HepG2 (cell line): ENCODE data around the gene RNPEPL1. TPM values are rescaled to one million over a fixed set of nuclear protein-coding genes. Genes with fewer than 3 reads are reported as not detected.

Experiments used
- ESRRA ChIP-seq: sonication (generic); formaldehyde crosslinking; IDR thresholded peaks from 2 replicates; pipeline ENCODE4 v1.5.1; 2020; ENCODE audit warnings: mild to moderate bottlenecking, low read depth, missing genetic modification reagents
- FOXJ3 ChIP-seq: sonication (generic); formaldehyde crosslinking; IDR thresholded peaks from 2 replicates; pipeline ENCODE4 v1.4.0; 2020; ENCODE audit warnings: missing genetic modification reagents, mild to moderate bottlenecking, borderline replicate concordance
- HNF4G ChIP-seq, 2 experiments: sonication (generic) in 1 of 2; formaldehyde crosslinking in 1 of 2; IDR thresholded peaks; 2 replicates each; pipeline versions ENCODE4 v1.4.0 to v1.6.1; 2011 to 2020; ENCODE audit warnings: borderline replicate concordance in 2 of 2, low read depth in 2 of 2, mild to moderate bottlenecking in 2 of 2, low read length in 1 of 2, missing genetic modification reagents in 1 of 2, moderate library complexity in 1 of 2
- JUND ChIP-seq: sonication (generic); formaldehyde crosslinking; IDR thresholded peaks from 2 replicates; pipeline ENCODE4 v1.8.0; 2022; ENCODE audit warnings: mild to moderate bottlenecking, missing genetic modification reagents
- KDM3A ChIP-seq: IDR thresholded peaks from 2 replicates; pipeline ENCODE4 v1.6.1; 2018; ENCODE audit warnings: low read depth, missing compliant biosample characterization
- MEIS2 ChIP-seq: sonication (generic); formaldehyde crosslinking; IDR thresholded peaks from 2 replicates; pipeline ENCODE4 v1.9.0; 2021; ENCODE audit warnings: mild to moderate bottlenecking, missing genetic modification reagents
- NFIB ChIP-seq: sonication (generic); formaldehyde crosslinking; IDR thresholded peaks from 2 replicates; pipeline ENCODE4 v1.9.0; 2021; ENCODE audit warnings: missing genetic modification reagents, mild to moderate bottlenecking, borderline replicate concordance
- PHF5A ChIP-seq: IDR thresholded peaks from one replicate; pipeline ENCODE4 v1.6.1; 2018; ENCODE audit warnings: low read depth, missing genetic modification reagents; ENCODE audit not compliant: unreplicated experiment
- TAF1 ChIP-seq: sonication (generic); formaldehyde crosslinking; IDR thresholded peaks from 2 replicates; pipeline ENCODE4 v1.4.0; 2020; ENCODE audit warnings: missing genetic modification reagents
- TEAD2 ChIP-seq: sonication (generic); formaldehyde crosslinking; IDR thresholded peaks from 2 replicates; pipeline ENCODE4 v1.9.0; 2021; ENCODE audit warnings: missing genetic modification reagents
- TGIF2 ChIP-seq: IDR thresholded peaks from 2 replicates; pipeline ENCODE4 v1.6.1; 2016; ENCODE audit warnings: control low read depth, missing compliant biosample characterization
- TOPORS ChIP-seq: sonication (generic); formaldehyde crosslinking; IDR thresholded peaks from 2 replicates; pipeline ENCODE4 v1.8.0; 2023; ENCODE audit warnings: mild to moderate bottlenecking, missing genetic modification reagents
- TP53 ChIP-seq: sonication (generic); formaldehyde crosslinking; conservative IDR thresholded peaks from 2 replicates; pipeline ENCODE4 v1.4.0; 2020; ENCODE audit warnings: missing genetic modification reagents
- ZFP1 ChIP-seq: IDR thresholded peaks from 2 replicates; pipeline ENCODE4 v1.6.1; 2016
- ZKSCAN8 ChIP-seq: IDR thresholded peaks from 2 replicates; pipeline ENCODE4 v1.6.1; 2016; ENCODE audit warnings: borderline replicate concordance, missing genetic modification reagents, missing compliant biosample characterization
- ZNF124 ChIP-seq: sonication (generic); formaldehyde crosslinking; IDR thresholded peaks from 2 replicates; pipeline ENCODE4 v1.4.0; 2020; ENCODE audit warnings: missing genetic modification reagents
- ZNF17 ChIP-seq: sonication (generic); formaldehyde crosslinking; IDR thresholded peaks from 2 replicates; pipeline ENCODE4 v1.5.0; 2020; ENCODE audit warnings: mild to moderate bottlenecking, missing genetic modification reagents
- ZNF274 ChIP-seq: sonication (generic); formaldehyde crosslinking; IDR thresholded peaks from 2 replicates; pipeline ENCODE4 v1.5.1; 2020; ENCODE audit warnings: mild to moderate bottlenecking, missing genetic modification reagents
- ZNF496 ChIP-seq: sonication (generic); formaldehyde crosslinking; IDR thresholded peaks from 2 replicates; pipeline ENCODE4 v1.8.1; 2023; ENCODE audit warnings: mild to moderate bottlenecking, moderate library complexity, missing genetic modification reagents; ENCODE audit not compliant: insufficient replicate concordance
- ZNF510 ChIP-seq: sonication (generic); formaldehyde crosslinking; IDR thresholded peaks from 2 replicates; pipeline ENCODE4 v1.4.0; 2020; ENCODE audit warnings: low read depth, mild to moderate bottlenecking, missing genetic modification reagents
- polyA plus RNA-seq, 8 experiments: library from polyadenylated mRNA; depleted of rRNA in 3 of 8; stranded (reverse) in 7 of 8; unstranded in 1 of 8; fragments of >200 nt; fragmentation: Illumina TruSeq in 4 of 8; extraction: Trizol in 4 of 8; gene quantifications; 2 replicates each; pipeline versions ENCODE4 v1.2.1 to v1.2.3, GENCODE V29; 2011 to 2016; ENCODE audit warnings: low read depth in 4 of 8, missing spikeins in 1 of 8, mixed read lengths in 1 of 8; ENCODE audit not compliant: insufficient read depth in 1 of 8
- total RNA-seq, 5 experiments: library from RNA; depleted of rRNA; stranded (reverse); fragments of >200 nt; fragmentation: Illumina TruSeq; extraction: Trizol; gene quantifications; 2 replicates each; pipeline ENCODE4 v1.2.3, GENCODE V29; 2016; ENCODE audit warnings: low read depth in 1 of 5
- TF ChIP-seq, protein P1 (sequence below): fragments of 450-650 bp; IDR thresholded peaks from 2 replicates; pipeline ENCODE4 v1.6.1; 2017
- TF ChIP-seq, protein P2 (sequence below): sonication (generic); formaldehyde crosslinking; IDR thresholded peaks from 2 replicates; pipeline ENCODE4 v1.9.0; 2021; ENCODE audit warnings: missing genetic modification reagents, mild to moderate bottlenecking, borderline replicate concordance
- TF ChIP-seq, protein P3 (sequence below): sonication (generic); formaldehyde crosslinking; IDR thresholded peaks from 2 replicates; pipeline ENCODE4 v1.5.0; 2020; ENCODE audit warnings: missing genetic modification reagents
- TF ChIP-seq, protein P4 (sequence below): sonication (generic); formaldehyde crosslinking; IDR thresholded peaks from 2 replicates; pipeline ENCODE4 v1.5.0; 2020; ENCODE audit warnings: missing genetic modification reagents

Gene RNPEPL1
- total and polyA plus RNA-seq, 2 of the 13 experiments (the other 11 are each of a cell fraction or from before 2014, with no cell fraction given): 13.0 to 18.0 TPM

DNA sequence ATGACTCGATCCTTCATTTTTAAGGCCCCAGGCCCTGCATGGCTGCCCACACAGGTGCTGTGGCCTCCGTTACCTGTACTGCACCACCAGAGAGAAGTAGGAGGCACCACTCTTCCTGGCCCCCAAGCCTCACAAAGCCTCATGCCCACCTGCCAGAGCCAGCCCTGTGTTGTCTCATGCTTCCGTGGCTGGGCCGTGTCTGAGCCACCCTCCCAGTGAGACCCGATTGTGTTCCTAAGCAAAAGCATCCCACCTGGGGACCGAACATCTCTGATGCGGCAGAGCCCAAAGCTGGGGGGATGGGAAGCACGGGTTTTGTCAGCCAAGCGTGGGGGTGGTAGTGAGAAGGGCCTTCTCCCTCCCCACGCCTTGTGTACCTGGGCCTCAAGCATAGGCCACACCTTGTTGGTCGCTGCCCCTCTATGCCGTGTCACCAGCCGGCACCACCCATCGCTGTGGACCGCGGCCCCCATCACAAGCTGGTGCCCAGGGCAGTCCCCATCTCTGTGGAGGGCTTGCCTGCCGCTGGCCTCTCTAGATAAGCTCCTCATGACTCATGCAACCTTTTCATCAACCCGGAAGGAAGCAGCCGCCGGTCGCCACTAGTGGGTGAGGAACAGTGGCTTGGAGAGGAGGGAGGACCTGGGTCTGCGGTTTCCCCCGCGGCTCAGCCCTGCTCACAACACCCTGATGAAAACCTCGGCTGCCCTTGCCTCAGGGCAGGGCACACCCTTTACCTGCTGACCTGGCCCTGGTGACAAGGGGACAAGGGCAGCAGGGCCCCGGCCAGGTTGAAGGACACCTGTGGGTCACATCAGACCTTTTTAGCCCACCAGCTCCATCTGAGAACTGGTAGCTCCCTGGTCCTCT, 2.7 kb upstream of the RNPEPL1 start (continued):
- 0 out of 2 replicates have a peak, but pooled peaks have one; percentile 30 for TF ChIP-seq ZNF274 (CRISPR knock-in tag)
- no peak; the same call in 1 of the 2 replicates for TF ChIP-seq ZNF124 (CRISPR knock-in tag)
- no peak for TF ChIP-seq PHF5A (CRISPR knock-in tag)
- TF ChIP-seq, protein P1, sequence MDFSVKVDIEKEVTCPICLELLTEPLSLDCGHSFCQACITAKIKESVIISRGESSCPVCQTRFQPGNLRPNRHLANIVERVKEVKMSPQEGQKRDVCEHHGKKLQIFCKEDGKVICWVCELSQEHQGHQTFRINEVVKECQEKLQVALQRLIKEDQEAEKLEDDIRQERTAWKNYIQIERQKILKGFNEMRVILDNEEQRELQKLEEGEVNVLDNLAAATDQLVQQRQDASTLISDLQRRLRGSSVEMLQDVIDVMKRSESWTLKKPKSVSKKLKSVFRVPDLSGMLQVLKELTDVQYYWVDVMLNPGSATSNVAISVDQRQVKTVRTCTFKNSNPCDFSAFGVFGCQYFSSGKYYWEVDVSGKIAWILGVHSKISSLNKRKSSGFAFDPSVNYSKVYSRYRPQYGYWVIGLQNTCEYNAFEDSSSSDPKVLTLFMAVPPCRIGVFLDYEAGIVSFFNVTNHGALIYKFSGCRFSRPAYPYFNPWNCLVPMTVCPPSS: no peak
- TF ChIP-seq ZNF496 (CRISPR knock-in tag): no peak
- TF ChIP-seq MEIS2 (CRISPR knock-in tag): no peak
- peak; percentile 90; the same call in 1 of the 2 replicates for TF ChIP-seq JUND (CRISPR knock-in tag)
- no peak for TF ChIP-seq ZNF17 (CRISPR knock-in tag)
- TF ChIP-seq, protein P2, sequence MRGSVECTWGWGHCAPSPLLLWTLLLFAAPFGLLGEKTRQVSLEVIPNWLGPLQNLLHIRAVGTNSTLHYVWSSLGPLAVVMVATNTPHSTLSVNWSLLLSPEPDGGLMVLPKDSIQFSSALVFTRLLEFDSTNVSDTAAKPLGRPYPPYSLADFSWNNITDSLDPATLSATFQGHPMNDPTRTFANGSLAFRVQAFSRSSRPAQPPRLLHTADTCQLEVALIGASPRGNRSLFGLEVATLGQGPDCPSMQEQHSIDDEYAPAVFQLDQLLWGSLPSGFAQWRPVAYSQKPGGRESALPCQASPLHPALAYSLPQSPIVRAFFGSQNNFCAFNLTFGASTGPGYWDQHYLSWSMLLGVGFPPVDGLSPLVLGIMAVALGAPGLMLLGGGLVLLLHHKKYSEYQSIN: no peak
- TF ChIP-seq TEAD2: no peak
- TF ChIP-seq TOPORS (CRISPR knock-in tag): no peak
- TF ChIP-seq TGIF2 (CRISPR knock-in tag): peak; percentile 30; the same call in 1 of the 2 replicates
- TF ChIP-seq ZFP1 (CRISPR knock-in tag): 0 out of 2 replicates have a peak, but pooled peaks have one; percentile 33
- TF ChIP-seq ZNF510 (CRISPR knock-in tag): no peak
- no peak for TF ChIP-seq ZKSCAN8 (CRISPR knock-in tag)
- TF ChIP-seq ESRRA: no peak; the same call in 1 of the 2 replicates
- no peak for TF ChIP-seq FOXJ3 (CRISPR knock-in tag)
- peak; percentile 72; the same call in 1 of the 2 replicates for TF ChIP-seq TAF1 (CRISPR knock-in tag)
- TF ChIP-seq, protein P3, sequence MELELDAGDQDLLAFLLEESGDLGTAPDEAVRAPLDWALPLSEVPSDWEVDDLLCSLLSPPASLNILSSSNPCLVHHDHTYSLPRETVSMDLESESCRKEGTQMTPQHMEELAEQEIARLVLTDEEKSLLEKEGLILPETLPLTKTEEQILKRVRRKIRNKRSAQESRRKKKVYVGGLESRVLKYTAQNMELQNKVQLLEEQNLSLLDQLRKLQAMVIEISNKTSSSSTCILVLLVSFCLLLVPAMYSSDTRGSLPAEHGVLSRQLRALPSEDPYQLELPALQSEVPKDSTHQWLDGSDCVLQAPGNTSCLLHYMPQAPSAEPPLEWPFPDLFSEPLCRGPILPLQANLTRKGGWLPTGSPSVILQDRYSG (CRISPR knock-in tag): no peak
- TF ChIP-seq, protein P4, sequence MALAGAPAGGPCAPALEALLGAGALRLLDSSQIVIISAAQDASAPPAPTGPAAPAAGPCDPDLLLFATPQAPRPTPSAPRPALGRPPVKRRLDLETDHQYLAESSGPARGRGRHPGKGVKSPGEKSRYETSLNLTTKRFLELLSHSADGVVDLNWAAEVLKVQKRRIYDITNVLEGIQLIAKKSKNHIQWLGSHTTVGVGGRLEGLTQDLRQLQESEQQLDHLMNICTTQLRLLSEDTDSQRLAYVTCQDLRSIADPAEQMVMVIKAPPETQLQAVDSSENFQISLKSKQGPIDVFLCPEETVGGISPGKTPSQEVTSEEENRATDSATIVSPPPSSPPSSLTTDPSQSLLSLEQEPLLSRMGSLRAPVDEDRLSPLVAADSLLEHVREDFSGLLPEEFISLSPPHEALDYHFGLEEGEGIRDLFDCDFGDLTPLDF (CRISPR knock-in tag): no peak
- TF ChIP-seq HNF4G (IDR thresholded peaks at IDR 0.05; ENCODE audit: borderline replicate concordance, low read depth, low read length): no peak
- TF ChIP-seq HNF4G (CRISPR knock-in tag; IDR thresholded peaks at IDR 0.05; ENCODE audit: borderline replicate concordance, low read depth): no peak; the same call in 1 of the 2 replicates
- TF ChIP-seq TP53: 0 out of 2 replicates have a peak, but pooled peaks have one; percentile 20
- TF ChIP-seq NFIB: no peak
- TF ChIP-seq KDM3A (CRISPR knock-in tag): no peak; the same call in 1 of the 2 replicates
